Measurements from ENCODE around the gene DPP3. TPM values are rescaled to one million over a fixed set of nuclear protein-coding genes. Genes with fewer than 3 reads are reported as not detected.
"Not testable (repeated sequence)": the region's sequence is repeated elsewhere in the genome, so short reads cannot be mapped to it uniquely, and the experiment has no call there.

Gene DPP3
- polyA plus RNA-seq, 1 of the 3 experiments (the other 2 are of a cell fraction) = 70.6 TPM

DNA sequence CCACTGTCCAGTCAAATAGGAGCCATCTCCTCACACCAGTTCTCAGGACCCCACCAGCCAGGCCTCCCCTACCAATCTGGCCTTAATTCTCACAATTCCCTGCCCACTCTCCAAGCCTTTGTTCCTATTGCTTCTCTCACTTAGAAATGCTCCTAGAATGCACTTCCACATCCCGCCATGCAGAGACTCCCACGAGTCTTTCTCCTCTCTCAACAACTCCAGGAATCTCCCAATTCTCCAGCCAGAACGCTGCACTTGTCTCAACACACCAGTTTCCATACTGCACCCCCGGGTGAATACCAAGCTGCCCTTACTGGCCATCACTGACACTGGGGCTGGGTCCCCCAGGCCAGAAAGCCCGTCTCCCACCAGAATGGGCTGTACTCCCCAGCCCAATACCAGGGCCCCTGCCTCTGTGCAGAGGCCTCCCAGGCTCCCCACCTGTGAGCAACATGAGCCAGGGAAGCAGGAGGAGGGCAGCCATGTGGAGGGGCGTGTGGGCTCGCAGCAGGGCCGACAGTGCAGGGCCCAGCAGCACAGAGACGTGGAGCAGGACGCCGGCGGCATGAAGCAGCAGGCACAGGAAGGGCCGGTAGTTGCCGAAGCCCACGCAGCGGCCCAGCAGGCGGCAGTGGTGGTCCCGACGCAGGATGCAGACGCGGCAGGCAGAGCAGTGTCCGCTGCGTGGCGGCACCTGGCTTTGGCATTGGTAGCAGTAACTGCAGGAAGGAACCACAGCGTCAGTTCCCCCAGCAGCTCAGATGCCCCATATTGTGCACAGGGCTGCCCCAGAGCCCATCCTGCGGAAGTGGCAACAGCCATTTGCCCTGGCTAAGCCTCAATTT is 63.3 kb downstream of the DPP3 start:
- no peaks in the 10 kb centered on the region for H3K9me3 ChIP-seq
- peaks cover 4% of the 10 kb centered on the region for H3F3A ChIP-seq (replicated peaks; ENCODE audit: insufficient read depth)
- no peaks in the 10 kb centered on the region for H3K9me2 ChIP-seq
- POLR2A ChIA-PET = no interaction called here
- DNase-seq = peak; percentile 82
- peak overlapping the region; percentile 33; the same call in 1 of the 2 replicates for H3K4me2 ChIP-seq
- CTCF ChIA-PET = interaction anchor here (0.6 to 2.3 kb wide), 4 partner anchors 9 to 135 kb away, joined by 3 to 10 read pairs (median 3); no protein-coding TSS in a partner anchor
- H3K27ac ChIP-seq (ENCODE audit: low read depth in 2 of 2, low read length in 1 of 2) = no peak overlapping the region; a peak in 1 of 4 replicates
- H3K36me3 ChIP-seq (replicated peaks in 1 of 2; ENCODE audit: control insufficient read depth in 1 of 2, insufficient read depth in 2 of 2, low read length in 1 of 2) = peaks cover 4 to 11% of the 10 kb centered on the region in 2 experiments
- no peak overlapping the region for H3K4me3 ChIP-seq (ENCODE audit: low read depth in 2 of 2, low read length in 1 of 2)
- no peaks in the 10 kb centered on the region for H4K20me1 ChIP-seq (ENCODE audit: insufficient read depth)
- H3K4me1 ChIP-seq (ENCODE audit: control insufficient read depth in 1 of 2, insufficient read depth in 2 of 2, low read depth in 1 of 2, low read length in 1 of 2) = peaks cover 0 to 10% of the 10 kb centered on the region in 2 experiments; a peak in 1 of 4 replicates
- H3K9ac ChIP-seq = no peak overlapping the region
- 70% methylated on average over 20 of the region's 26 CpGs for WGBS (ENCODE audit: low lambda C conversion rate)
- peaks cover 7% of the 10 kb centered on the region for H3K79me2 ChIP-seq (ENCODE audit: insufficient read depth)
- H3K27me3 ChIP-seq (ENCODE audit: insufficient read depth) = no peaks in the 10 kb centered on the region
- TF ChIP-seq TAF1 (IDR thresholded peaks at IDR 0.05; ENCODE audit: borderline replicate concordance, low read depth, low read length) (no peak), CTCF (IDR thresholded peaks at IDR 0.05) (peak; percentile 26), SMC3 (IDR thresholded peaks at IDR 0.05; ENCODE audit: low read depth, low read length) (peak; percentile 38; the same call in 1 of the 2 replicates), MXI1 (IDR thresholded peaks at IDR 0.05; ENCODE audit: low read depth, low read length) (peak; percentile 62; the same call in 1 of the 2 replicates), RAD21 (IDR thresholded peaks at IDR 0.05; ENCODE audit: low read length) (peak; percentile 56), REST (IDR thresholded peaks at IDR 0.05; ENCODE audit: low read depth, low read length) (no peak)
- TF ChIP-seq, protein P1, sequence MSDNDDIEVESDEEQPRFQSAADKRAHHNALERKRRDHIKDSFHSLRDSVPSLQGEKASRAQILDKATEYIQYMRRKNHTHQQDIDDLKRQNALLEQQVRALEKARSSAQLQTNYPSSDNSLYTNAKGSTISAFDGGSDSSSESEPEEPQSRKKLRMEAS (IDR thresholded peaks at IDR 0.05; ENCODE audit: low read depth) = no peak
- no peak overlapping the region for H2AFZ ChIP-seq (ENCODE audit: low read depth)

DNA sequence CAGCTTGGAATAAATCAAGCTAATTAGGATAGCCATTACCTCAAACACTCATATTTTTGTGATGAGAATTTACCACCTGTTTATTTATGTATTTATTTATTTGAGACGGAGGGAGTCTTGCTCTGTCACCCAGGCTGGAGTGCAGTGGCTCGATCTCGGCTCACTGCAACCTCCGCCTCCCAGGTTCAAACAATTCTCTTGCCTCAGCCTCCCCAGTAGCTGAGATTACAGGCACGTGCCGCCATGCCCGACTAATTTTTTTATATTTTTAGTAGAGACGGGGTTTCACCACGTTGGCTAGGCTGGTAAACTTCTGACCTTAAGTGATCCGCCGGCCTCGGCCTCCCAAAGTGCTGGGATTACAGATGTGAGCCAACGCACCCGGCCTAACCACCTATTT is 64.7 kb downstream of the DPP3 start:
- not testable (repeated sequence) for H3K9me2 ChIP-seq; H3K27me3 ChIP-seq (ENCODE audit: insufficient read depth); H3K4me1 ChIP-seq (ENCODE audit: control insufficient read depth in 1 of 2, insufficient read depth in 2 of 2, low read depth in 1 of 2, low read length in 1 of 2); H3K27ac ChIP-seq (ENCODE audit: low read depth in 2 of 2, low read length in 1 of 2); H3K9me3 ChIP-seq; H3K36me3 ChIP-seq (replicated peaks in 1 of 2; ENCODE audit: control insufficient read depth in 1 of 2, insufficient read depth in 2 of 2, low read length in 1 of 2); H3F3A ChIP-seq (replicated peaks; ENCODE audit: insufficient read depth); H2AFZ ChIP-seq (ENCODE audit: low read depth); H4K20me1 ChIP-seq (ENCODE audit: insufficient read depth); H3K79me2 ChIP-seq (ENCODE audit: insufficient read depth); DNase-seq
- CTCF ChIA-PET = interaction anchor here (0.8 to 2.8 kb wide), 5 partner anchors 10 to 717 kb away, joined by 3 to 20 read pairs (median 4); partner anchors contain the start of gene RBM4B
- Histone ChIP-seq H3K9ac (peak overlapping the region; percentile 86), H3K4me2 (peak overlapping the region; percentile 89), H3K4me3 (ENCODE audit: low read depth in 2 of 2, low read length in 1 of 2) (peak overlapping the region; percentile 84 to 88)
- 82% methylated on average over 14 of the region's 14 CpGs for WGBS (ENCODE audit: low lambda C conversion rate)
- POLR2A ChIA-PET = interaction anchor here (0.6 to 1.4 kb wide), 3 partner anchors 12 to 23 kb away, joined by 3 to 6 read pairs (median 3); partner anchors contain the start of gene CTSF
